Activated CD4-positive, alpha-beta T cell treated with anti-CD3 and anti-CD28 coated beads, Interleukin-2, amount 50 U/mL, for 48 hours (primary cell): Measurements from ENCODE around the gene MYLK.

Experiments
- DNase-seq, 2 experiments: peaks; one replicate each; pipeline ENCODE4 v3.0.0-alpha.2; 2020

Gene MYLK

DNA sequence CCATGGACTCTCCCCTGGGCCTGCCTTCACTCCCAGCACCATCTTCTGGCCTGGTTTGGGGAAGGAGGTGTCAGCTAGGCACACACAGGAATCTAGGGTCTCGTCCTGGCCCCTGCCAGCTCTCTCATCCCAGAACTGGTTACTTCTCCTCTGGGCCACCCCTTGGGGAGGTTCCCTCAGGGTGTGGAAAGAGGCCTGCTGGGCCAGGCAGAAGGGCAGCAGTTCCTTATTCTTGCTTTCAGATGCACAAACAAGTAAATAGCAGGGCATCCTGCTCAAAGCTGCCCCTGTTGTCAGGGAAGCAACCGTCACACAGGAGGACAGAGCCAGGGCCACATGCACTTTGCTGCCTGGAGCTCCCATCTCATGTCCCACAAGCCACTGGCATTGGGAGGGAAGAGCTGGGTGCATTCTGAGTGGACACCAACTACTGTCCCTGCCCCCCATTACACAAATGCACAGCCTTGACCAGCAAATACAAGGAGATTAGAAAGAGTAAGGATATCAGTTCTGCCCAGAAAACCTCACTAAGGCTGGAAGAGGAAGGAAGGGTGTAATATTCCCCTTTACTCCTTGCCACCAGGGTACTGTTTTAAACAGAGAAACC lies 190.4 kb downstream of the MYLK start:
- DNase-seq = no peak

- no peak for DNase-seq
Observed at GRCh38 chr3:123692671-123693070, 191.5 kb downstream of the MYLK start.

DNA sequence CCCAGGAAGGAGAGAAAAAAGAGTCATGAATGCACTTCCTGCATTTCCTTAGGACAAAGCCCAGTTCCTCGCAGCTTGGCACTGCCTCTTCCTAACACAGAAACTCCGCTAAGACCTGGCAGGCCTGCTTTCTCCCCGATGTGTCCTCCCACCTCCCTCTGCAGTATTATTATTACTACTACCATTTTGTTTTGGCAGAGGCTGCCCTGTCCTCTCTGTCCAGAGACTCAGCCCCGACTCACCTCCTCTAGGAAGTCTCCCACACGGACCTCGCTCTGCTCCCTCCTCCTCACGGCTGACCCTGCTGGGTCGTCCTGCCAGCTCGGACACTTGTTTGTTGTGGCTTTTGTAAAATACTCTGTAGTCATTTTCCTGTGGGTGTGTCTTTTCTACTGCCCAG lies 192.1 kb downstream of the MYLK start:
- DNase-seq = no peak

DNA sequence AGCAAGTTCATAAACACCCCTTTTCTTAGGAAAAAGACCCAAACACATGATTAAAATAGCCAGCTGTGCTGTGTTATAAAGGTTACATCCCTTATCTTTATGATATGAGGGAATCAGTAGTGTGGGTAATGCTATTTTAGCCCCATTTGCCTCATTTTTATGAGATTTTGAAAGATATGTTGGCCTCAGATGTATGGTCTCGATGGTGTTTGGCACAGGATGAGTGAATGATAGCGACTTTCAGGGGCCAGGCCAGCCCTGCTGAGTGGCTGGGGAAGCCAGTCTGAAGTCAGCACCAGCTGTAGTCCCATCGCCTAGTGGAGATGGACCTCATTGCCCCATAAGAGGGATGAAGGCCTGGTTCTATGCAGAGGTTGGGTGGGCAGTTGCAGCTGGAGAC lies 194.3 kb downstream of the MYLK start:
- no peak for DNase-seq

GRCh38 chr3:123688241-123688747 lies 195.8 kb downstream of the MYLK start:
- no peak for DNase-seq

- DNase-seq = no peak
Observed at GRCh38 chr3:123687286-123687685, 196.8 kb downstream of the MYLK start.

GRCh38 chr3:123686251-123686650 lies 197.9 kb downstream of the MYLK start:
- DNase-seq = no peak

GRCh38 chr3:123685780-123686179 lies 198.4 kb downstream of the MYLK start:
- no peak for DNase-seq

- DNase-seq = no peak
Observed at GRCh38 chr3:123684636-123685035, 199.5 kb downstream of the MYLK start.

DNA sequence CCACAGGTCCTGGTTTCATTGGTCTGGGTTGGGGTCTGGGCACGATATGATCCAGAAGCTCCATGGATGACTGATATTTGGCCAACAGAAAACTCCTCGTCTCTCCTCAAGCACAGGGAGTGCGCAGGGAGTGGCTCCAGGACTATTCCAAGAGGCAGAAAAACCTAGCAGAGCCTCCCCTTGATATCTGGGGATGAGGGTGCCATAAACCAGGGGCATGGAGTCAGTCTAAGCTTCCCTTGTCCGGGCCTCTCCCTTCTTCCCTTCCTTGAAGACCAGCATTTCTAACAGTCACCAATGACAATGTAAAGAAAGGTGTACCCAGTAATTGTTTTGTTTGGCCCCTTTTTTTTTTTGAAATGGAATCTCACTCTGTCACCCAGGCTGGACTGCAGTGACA lies 199.9 kb downstream of the MYLK start:
- no peak for DNase-seq

DNA sequence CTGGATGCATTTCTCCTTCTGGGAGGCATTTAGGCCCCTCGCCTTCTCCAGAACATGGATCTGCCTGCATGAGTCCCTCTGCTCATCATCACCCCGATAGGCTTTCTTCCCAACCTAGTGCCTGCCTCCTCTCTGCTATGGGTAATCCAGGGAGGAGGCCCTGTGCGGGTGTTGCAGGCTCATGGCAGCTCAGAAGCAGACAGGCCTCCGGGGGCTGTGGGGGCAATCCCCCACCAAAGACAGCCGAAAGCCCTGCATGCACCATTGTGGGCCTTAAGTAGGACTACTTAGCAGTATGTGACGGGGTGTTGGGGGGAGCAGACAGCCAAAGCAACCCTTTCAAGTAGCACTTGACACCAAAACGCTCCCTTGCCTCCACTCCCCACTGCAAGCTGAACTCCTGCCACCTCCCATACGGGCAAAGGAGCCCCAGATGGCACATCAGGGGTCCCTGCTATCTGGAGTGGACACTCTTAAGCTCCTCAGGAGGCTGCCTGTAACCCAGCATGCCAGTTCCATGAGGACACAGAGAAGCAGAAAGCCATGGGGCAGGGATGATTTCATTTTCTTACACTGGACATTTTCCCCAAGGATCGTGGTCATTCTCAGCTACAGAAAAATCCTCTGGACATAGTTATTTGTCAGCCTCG lies 200.5 kb downstream of the MYLK start:
- no peak for DNase-seq

GRCh38 chr3:123682781-123683504 lies 201.2 kb downstream of the MYLK start:
- no peak for DNase-seq

DNA sequence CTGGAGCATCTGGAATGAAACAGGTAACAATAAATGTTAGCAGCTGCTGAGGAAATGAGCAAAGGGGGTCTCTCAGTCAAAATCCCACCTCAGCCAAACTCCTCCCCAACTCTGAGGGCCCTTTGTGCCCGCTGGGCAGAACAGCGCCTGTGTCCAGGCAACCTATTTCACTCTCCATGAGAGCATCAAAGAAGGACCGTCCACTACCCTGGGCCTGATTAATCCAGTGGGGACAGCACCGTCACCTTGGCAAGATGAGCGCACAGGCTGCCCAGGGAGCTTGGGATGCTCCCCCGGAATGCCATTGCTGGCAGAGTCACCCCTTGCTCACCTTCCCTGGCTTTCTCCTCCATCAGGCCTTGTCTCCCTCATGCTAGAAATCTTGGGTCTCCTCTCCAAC lies 201.8 kb downstream of the MYLK start:
- no peak for DNase-seq

GRCh38 chr3:123679712-123680386 lies 204.3 kb downstream of the MYLK start:
- DNase-seq = no peak

DNA sequence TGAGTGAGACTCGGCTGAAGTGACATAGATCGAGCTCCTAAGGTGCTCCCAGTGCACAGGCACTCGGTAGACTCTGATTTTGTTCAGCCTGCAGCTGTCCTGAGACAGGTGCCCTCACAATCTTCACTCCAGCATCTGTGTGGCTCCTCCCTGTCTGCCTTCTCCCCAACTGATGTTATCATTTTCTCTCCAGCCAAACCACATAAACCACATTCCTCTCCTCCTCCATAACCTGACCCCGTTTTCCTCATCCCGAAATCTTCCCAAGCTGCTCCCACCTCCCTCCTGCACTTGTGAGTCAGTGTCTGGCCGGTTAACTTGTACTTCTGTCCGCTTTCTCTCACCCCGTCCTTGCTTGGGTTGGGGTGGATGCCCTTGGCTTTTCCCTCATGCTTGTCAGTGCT lies 206.0 kb downstream of the MYLK start:
- no peak for DNase-seq

DNA sequence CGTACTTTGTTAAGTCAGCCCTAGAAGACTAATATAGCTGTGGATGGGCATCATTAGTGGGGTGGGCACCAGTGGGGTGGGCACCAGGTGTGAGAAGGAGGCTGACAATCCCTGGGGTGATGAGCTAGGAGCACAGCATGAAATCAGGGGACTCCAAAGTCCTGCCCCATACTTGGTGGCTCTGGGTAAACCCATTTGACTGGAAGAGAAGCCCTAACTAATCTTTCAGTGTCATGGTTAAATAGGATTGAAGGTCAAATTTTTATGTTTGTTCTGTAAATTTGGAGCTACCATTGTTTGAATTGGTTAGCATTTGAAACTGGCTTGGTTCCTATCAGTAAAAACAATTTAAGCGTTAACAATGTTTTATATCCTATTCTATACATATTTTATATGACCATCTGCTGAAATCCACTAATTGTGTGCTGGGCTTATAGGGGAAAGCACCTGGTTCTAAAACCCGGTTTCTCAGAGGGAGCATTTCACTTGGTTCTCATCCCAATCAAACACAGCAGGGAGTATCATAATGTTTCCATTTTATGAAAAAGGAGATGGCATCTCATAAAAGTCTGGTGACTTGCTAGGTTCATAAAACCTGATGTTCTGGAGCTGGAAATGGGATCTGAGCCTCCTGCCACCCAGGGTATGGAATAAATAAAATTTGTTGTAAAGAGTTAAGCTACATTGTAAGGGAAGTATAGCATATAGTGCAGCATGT lies 211.5 kb downstream of the MYLK start:
- DNase-seq = no peak

DNA sequence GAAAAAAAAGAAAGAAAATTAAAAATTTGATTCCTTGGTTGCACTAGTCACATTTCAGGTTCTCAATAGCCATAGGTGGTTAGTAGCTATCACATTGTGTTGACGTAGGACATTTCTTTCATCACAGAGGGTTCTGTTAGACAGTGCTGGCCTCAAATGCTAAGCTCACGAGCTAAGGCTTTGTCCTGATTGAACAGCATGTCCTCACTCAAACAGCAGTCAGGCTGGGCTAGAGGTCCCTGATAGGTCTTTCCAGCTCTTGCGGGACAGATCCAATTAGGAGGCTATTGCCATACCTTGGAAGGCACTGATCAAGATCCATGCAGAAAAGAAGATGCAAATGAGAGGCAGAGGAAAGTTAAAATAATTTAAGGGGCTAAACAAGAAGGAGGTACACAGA lies 213.4 kb downstream of the MYLK start:
- DNase-seq = no peak

- DNase-seq = no peak
Observed at GRCh38 chr3:123668906-123669305, 215.2 kb downstream of the MYLK start.

DNA sequence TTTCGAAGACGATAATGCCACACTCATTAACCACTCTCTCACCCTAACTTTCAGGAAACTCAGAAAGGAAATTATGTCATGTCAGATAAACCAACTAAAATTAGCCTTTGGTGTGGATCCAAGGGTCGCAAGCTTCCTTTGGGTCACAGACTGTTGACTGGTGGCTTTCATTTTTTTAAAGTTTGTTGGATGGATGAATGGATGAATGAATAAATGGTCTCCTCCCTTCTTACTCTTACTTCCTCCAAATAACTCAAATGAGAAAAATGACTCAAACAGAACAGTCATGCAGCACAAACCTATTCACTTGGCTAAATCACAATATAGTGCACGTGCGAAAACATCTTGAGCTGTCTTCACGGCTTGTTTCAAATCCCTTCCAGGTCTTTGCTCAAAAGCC lies 216.3 kb downstream of the MYLK start:
- no peak for DNase-seq

DNA sequence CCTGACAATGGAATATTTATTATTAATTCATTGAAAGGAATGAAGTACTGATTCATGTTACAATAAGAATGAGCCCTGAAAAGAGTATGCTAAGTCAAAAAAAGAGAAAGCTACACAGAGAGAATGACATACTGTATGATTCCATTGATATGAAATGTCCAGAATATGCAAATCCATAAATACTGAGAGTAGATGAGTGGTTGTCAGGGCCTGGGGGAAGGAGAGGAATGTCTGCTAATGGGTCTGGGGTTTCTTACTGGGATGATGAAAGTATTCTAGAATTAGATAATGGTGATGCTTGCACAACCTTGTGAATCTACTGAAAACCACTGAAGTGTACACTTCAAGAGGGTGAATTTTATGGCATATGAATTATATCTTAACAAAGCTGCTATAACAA lies 219.4 kb downstream of the MYLK start:
- no peak for DNase-seq

GRCh38 chr3:123663977-123664376 lies 220.2 kb downstream of the MYLK start:
- DNase-seq = no peak

DNA sequence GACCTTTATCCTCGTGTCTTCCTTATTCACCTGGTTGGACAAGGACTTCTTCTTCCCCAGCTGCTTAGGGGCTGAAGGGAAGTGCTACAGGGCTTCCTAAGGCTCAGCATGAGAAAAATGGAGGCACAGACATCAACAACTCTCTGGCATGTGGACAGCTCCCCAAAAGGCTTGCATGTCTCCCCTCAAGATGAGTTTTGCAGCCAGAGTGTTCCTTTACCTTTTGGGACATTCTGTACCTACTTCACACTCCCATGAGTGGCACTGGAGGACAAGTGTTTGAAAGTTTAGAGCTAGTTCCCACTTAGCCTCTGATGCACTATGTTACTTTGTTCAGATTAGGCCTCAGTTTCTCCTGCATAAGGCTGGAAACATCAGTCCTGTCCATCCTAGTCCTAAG lies 222.2 kb downstream of the MYLK start:
- no peak for DNase-seq

- no peak for DNase-seq
Observed at GRCh38 chr3:123660900-123661299, 223.2 kb downstream of the MYLK start.
